ENCODE measurements around the gene TNRC18. TPM values are rescaled to one million over a fixed set of nuclear protein-coding genes. Genes with fewer than 3 reads are reported as not detected.

The TNRC18 gene
- total and polyA plus RNA-seq, 2 of the 8 experiments (the other 6 are each of a cell fraction or from before 2014, with no cell fraction given): 1.7 to 8.6 TPM

DNA sequence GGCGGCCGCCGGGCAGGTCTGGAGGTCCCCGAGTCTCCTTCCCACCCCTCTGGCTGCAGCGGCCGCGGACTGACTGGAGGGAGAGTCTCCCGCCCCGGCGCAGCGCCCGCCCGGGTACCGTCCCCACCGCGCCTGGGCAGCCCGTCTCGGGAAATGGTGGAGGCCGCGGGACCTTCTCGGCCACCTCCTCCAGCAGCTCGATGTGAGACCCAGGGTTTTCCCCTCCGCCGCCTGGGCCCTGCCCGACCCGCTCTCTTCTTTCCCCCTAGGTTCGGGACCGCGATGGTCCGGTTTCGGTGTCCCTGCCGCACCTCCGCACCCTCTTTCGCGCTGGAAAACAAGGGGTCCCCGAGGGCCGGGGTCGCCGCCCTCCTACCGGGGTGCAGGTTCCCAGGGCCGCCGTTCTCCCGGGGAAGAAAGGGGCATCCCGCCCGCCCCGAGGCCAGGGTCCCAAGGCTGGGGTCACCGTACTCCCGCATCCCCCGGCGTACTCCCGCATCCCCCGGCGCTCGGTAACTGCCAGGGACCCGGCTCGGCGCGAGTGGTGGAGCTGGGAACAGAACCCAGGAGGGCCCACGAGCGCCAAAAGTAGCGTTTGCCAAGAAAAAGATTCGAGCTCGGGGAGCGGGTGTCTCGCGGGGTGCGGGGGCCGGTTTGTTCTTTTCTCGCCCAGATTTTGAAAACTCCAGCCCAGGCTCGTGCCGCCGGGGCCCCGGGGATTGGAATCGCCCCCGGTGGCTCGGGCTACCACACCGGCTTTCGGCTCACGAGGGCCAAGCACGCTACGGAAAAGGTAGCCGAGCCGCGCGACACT lies 3.4 kb downstream of the TNRC18 start (continued):
- TF ChIP-seq, protein P1, sequence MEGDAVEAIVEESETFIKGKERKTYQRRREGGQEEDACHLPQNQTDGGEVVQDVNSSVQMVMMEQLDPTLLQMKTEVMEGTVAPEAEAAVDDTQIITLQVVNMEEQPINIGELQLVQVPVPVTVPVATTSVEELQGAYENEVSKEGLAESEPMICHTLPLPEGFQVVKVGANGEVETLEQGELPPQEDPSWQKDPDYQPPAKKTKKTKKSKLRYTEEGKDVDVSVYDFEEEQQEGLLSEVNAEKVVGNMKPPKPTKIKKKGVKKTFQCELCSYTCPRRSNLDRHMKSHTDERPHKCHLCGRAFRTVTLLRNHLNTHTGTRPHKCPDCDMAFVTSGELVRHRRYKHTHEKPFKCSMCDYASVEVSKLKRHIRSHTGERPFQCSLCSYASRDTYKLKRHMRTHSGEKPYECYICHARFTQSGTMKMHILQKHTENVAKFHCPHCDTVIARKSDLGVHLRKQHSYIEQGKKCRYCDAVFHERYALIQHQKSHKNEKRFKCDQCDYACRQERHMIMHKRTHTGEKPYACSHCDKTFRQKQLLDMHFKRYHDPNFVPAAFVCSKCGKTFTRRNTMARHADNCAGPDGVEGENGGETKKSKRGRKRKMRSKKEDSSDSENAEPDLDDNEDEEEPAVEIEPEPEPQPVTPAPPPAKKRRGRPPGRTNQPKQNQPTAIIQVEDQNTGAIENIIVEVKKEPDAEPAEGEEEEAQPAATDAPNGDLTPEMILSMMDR (IDR thresholded peaks at IDR 0.05; ENCODE audit: control extremely low read depth in 1 of 3, insufficient read depth in 1 of 3, low read depth in 1 of 3, low read length in 3 of 3): no peak
- TF ChIP-seq RNF2 (IDR thresholded peaks at IDR 0.05; ENCODE audit: borderline replicate concordance, low read depth, low read length, missing control alignments, poor library complexity, severe bottlenecking): peak; percentile 49
- TF ChIP-seq CTBP2 (IDR thresholded peaks at IDR 0.05; ENCODE audit: borderline replicate concordance, insufficient read depth, insufficient read length, low read length): no peak
- TF ChIP-seq KDM1A (IDR thresholded peaks at IDR 0.05; ENCODE audit: borderline replicate concordance, low read length): no peak
- TF ChIP-seq GABPA (IDR thresholded peaks at IDR 0.05; ENCODE audit: borderline replicate concordance, insufficient read depth, low read length): no peak
- no peak for TF ChIP-seq JUN (IDR thresholded peaks at IDR 0.05; ENCODE audit: low read depth, low read length)
- TF ChIP-seq TBP (IDR thresholded peaks at IDR 0.05; ENCODE audit: low read depth, low read length): no peak
- no peak for TF ChIP-seq TAF1 (IDR thresholded peaks at IDR 0.05; ENCODE audit: low read depth, low read length)
- no peak for TF ChIP-seq HDAC6 (IDR thresholded peaks at IDR 0.05; ENCODE audit: low read depth, low read length)
- TF ChIP-seq, protein P2, sequence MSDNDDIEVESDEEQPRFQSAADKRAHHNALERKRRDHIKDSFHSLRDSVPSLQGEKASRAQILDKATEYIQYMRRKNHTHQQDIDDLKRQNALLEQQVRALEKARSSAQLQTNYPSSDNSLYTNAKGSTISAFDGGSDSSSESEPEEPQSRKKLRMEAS (IDR thresholded peaks at IDR 0.05): peak; percentile 7; the same call in 1 of the 2 replicates
- TF ChIP-seq GTF2F1 (IDR thresholded peaks at IDR 0.05; ENCODE audit: borderline replicate concordance, low read depth, low read length): no peak
- TF ChIP-seq NANOG (IDR thresholded peaks at IDR 0.05; ENCODE audit: insufficient read depth, low read depth, low read length, poor library complexity, severe bottlenecking): no peak
- no peak for TF ChIP-seq CEBPB (IDR thresholded peaks at IDR 0.05; ENCODE audit: low read depth, low read length)
- no peak for TF ChIP-seq SIX5 (IDR thresholded peaks at IDR 0.05; ENCODE audit: low read depth, low read length)
- TF ChIP-seq SUZ12 (IDR thresholded peaks at IDR 0.05; ENCODE audit: low read length): peak; percentile 87
- TF ChIP-seq CBX5 (IDR thresholded peaks at IDR 0.05; ENCODE audit: low read depth, low read length): no peak
